Fibroblast of pulmonary artery (primary cell): ENCODE results near the gene PRKCQ.

Experiments
- DNase-seq: peaks from one replicate; pipeline ENCODE4 v3.0.0-alpha.2; 2010; ENCODE audit warnings: low read depth
- H3K4me3 ChIP-seq: replicated peaks from 2 replicates; pipeline ENCODE4 v1.5.1; 2011; ENCODE audit warnings: low read depth, mild to moderate bottlenecking, control low read depth, low read length, moderate library complexity
- TF ChIP-seq, protein P1 (sequence below): IDR thresholded peaks from 2 replicates; pipeline ENCODE4 v1.5.1; 2011; ENCODE audit warnings: mild to moderate bottlenecking, control low read depth, low read length, inconsistent platforms; ENCODE audit errors: missing control alignments

The PRKCQ gene

DNA sequence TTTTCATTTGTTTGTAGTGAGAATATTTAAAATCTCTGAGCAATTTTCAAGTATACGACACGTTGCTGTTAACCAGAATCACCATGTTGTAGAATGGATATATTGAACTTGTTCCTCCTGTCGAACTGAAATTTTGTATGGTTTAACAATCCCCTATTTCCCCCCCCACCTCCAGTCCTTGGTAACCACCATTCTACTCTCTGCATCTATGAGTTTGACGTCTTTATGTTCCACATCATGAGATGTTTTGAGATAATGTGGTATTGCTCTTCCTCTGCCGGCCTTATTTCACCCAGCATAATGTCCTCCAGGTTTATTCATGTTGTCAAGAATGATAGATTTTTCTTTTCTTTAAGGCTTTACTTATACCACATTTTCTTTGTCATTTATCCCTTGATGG, 17.4 kb upstream of the PRKCQ start:
- TF ChIP-seq, protein P1, sequence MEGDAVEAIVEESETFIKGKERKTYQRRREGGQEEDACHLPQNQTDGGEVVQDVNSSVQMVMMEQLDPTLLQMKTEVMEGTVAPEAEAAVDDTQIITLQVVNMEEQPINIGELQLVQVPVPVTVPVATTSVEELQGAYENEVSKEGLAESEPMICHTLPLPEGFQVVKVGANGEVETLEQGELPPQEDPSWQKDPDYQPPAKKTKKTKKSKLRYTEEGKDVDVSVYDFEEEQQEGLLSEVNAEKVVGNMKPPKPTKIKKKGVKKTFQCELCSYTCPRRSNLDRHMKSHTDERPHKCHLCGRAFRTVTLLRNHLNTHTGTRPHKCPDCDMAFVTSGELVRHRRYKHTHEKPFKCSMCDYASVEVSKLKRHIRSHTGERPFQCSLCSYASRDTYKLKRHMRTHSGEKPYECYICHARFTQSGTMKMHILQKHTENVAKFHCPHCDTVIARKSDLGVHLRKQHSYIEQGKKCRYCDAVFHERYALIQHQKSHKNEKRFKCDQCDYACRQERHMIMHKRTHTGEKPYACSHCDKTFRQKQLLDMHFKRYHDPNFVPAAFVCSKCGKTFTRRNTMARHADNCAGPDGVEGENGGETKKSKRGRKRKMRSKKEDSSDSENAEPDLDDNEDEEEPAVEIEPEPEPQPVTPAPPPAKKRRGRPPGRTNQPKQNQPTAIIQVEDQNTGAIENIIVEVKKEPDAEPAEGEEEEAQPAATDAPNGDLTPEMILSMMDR, result no peak
- no peak overlapping the region for H3K4me3 ChIP-seq
- DNase-seq, result no peak

DNA sequence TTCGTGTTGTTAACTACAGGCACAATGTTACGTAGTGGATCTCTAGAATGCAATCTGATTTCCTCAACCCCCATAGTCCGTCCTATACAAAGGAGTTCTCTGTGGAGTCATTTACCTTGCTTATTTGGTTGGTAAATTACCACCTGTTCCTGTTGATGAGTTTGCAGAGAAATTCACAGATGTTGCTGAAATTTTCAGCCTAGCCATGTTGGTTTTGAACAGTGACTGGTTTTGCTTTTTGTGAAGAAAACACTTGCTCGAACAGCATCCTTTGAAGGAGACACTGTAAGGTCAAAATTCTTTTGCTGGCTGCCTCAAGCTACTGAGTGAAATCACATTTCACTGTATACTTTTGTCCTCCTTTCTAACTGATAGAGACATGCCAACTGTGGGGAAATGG, 15.4 kb upstream of the PRKCQ start:
- TF ChIP-seq, protein P1, result no peak
- no peak overlapping the region for H3K4me3 ChIP-seq
- DNase-seq, result no peak

DNA sequence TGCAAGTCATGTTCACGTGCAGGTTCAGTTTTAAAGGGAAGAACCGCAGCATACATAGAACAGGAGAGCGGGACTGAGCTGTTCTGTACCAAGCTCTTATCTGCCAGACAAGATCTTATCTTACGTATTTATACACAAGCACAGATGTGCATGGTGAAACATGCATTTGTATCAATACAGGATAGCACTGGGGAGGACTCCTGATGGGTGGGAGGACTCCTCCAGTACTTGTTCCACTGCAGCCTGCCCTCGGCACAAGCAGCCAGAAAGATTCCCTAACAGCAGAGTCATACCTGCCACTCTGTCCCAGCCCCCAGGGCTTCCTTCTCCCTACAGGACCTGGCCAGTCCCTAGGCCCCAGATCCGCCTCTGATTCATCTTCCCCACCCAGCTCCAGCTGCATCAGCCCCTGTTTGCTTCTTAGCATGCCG, 13.2 kb upstream of the PRKCQ start:
- H3K4me3 ChIP-seq, result no peak overlapping the region
- TF ChIP-seq, protein P1, result no peak
- DNase-seq, result no peak

DNA sequence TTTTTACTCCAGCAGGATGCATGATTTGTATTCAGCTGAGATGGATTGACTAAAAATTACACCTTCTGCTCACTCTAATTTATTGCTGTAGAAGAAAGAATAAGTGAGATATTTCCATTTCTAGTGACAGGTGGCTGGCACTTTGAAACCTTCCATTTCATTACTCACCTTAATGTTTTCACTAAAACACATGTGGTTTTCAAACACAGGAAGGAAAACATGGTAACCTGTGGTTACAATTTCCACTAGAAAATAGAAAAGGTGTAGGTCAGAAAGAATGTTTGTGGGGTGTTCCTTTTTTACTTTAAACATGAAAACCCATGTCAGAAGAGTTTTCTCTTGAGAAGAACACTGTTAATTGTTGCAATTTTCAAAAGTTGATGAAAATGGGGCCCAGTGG, 12.0 kb upstream of the PRKCQ start:
- H3K4me3 ChIP-seq, result no peak overlapping the region
- no peak for DNase-seq

DNA sequence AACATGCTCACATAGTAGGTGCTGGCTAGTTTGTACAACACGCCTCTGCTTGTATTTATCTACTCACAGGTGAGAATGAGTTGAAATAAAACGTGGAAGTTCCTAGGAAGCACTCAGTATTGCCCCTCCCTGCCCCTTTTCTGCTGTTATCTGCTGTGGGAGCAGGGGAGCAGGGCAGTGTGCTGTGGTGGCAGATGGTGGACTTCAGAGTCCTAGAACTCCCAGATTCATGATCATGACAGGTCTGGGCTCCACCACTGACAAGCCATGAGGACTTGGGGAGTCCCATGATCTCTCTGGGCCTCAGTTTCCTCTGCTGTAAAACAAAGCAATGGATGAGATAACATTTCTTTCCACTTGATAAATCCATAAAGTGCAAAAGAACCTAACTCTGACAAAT, 11.6 kb upstream of the PRKCQ start:
- no peak for DNase-seq
- no peak overlapping the region for H3K4me3 ChIP-seq
- TF ChIP-seq, protein P1, result no peak

More for the DNA sequence above, 12.0 kb upstream of the PRKCQ start:
- TF ChIP-seq, protein P1, result no peak

DNA sequence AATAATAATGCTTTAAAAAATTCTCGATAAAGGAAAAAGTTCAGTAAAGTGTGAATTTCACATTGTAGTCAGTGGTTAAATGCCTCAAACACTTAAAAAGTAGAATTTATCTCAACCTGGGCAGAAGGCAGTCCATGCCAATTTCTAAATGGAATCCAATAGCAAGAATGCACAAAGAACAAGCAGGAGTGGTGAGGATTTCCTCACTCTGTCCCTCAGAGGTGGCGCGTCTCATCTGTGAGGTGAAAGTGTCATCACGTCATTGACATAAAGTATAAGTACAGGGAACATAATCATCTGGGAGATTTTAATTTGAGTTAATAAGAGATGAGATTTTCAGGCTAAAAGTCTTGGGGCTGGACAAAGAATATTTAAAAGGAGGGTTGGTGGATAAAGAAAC, 10.0 kb upstream of the PRKCQ start:
- DNase-seq, result no peak
- TF ChIP-seq, protein P1, result no peak

DNA sequence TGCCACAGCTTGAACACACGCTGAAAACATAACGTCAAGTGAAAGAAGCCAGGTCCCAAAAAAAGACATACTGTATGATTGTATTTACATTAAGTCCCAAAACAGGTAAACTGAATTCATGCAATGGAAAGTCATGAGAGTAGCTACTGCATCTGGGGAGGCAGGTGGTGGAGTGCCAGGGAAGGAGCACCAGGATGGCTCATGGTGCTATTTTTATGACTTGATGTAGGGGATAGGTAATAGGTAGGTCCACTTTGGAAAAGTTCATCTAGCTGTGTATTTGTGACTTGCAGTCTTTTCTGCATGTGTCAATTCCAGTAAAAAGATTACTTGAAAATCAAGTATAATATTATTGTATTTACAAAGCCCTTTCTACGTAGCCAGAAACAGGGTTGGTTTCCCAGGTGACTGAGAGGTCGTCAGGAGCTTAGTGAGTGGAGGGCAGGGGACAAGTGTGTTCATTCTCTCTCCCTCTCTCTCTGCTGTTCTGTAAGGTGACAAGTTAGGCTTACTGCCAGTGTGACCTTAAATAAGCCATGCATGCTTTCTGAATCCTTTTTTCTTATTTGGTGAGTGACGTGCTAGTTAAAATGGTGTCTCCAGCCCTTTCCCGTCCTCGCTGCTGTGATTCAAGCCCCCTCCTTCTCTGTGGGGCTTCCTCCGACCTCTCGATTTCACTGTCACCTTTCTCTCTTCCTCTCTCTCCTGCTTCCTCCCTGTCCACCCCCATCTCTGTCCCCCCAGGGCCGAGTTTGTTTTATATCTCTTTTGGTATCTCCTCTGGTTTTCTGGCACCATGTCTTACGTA, 9.4 kb upstream of the PRKCQ start:
- DNase-seq, result no peak
- H3K4me3 ChIP-seq, result no peak overlapping the region
- TF ChIP-seq, protein P1, result no peak

More for the DNA sequence above, 10.0 kb upstream of the PRKCQ start:
- no peak overlapping the region for H3K4me3 ChIP-seq
